Osteocyte (in vitro differentiated cells): ENCODE measurements around the gene ZER1. TPM values are rescaled to one million over a fixed set of nuclear protein-coding genes. Genes with fewer than 3 reads are reported as not detected.

Source experiments
- DNase-seq: peaks from one replicate; pipeline ENCODE4 v3.0.0; 2021; ENCODE audit warnings: mixed read lengths; ENCODE audit not compliant: unreplicated experiment; ENCODE audit errors: extremely low spot score
- H3K27ac Mint-ChIP-seq: one replicate; pipeline ENCODE4 v1.8.0; 2021; ENCODE audit warnings: mild to moderate bottlenecking, mixed read lengths; ENCODE audit not compliant: unreplicated experiment
- H3K27me3 Mint-ChIP-seq: one replicate; pipeline ENCODE4 v1.8.0; 2021; ENCODE audit warnings: mixed read lengths; ENCODE audit not compliant: unreplicated experiment
- H3K36me3 Mint-ChIP-seq: one replicate; pipeline ENCODE4 v1.8.0; 2021; ENCODE audit warnings: mixed read lengths; ENCODE audit not compliant: unreplicated experiment
- H3K4me1 Mint-ChIP-seq: one replicate; pipeline ENCODE4 v1.8.0; 2021; ENCODE audit warnings: mixed read lengths; ENCODE audit not compliant: unreplicated experiment
- H3K4me3 Mint-ChIP-seq: one replicate; pipeline ENCODE4 v1.8.0; 2021; ENCODE audit warnings: mild to moderate bottlenecking, moderate library complexity, mixed read lengths; ENCODE audit not compliant: unreplicated experiment
- H3K9me3 Mint-ChIP-seq: one replicate; pipeline ENCODE4 v1.8.0; 2021; ENCODE audit warnings: mixed read lengths; ENCODE audit not compliant: unreplicated experiment
- total RNA-seq: library from RNA; stranded (reverse); gene quantifications from 2 replicates; pipeline ENCODE4 v1.2.1, GENCODE V29; 2021
- TF ChIP-seq, protein P1 (sequence below): fragments of 200-600 bp; sonication (generic); IDR thresholded peaks from 2 replicates; pipeline ENCODE4 v1.5.0; 2021; ENCODE audit warnings: antibody characterized with exemption, mild to moderate bottlenecking, moderate library complexity

Gene ZER1
- total RNA-seq, 1 donor from 2014 or later = 61.9 TPM

DNA sequence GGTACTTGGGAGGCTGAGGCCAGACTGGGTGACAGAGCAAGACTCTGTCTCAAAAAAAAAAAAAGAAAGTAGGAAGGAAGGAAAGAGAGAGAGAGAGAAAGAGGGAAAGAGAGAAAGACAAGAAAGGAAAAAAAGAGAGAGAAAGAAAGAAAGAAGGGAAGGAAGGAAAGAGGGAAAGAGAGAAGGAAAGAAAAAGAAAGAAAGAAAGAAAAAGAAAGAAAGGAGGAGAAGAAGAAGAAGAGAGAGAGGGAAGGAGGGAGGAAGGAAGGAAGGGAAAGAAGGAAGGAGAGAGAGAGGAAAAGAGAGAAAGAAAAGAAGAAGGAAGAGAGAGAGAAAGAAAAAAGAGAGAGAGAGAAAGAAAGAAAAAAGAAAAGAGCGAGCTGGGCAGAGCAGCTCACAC lies 3.1 kb upstream of the ZER1 start:
- TF ChIP-seq, protein P1, sequence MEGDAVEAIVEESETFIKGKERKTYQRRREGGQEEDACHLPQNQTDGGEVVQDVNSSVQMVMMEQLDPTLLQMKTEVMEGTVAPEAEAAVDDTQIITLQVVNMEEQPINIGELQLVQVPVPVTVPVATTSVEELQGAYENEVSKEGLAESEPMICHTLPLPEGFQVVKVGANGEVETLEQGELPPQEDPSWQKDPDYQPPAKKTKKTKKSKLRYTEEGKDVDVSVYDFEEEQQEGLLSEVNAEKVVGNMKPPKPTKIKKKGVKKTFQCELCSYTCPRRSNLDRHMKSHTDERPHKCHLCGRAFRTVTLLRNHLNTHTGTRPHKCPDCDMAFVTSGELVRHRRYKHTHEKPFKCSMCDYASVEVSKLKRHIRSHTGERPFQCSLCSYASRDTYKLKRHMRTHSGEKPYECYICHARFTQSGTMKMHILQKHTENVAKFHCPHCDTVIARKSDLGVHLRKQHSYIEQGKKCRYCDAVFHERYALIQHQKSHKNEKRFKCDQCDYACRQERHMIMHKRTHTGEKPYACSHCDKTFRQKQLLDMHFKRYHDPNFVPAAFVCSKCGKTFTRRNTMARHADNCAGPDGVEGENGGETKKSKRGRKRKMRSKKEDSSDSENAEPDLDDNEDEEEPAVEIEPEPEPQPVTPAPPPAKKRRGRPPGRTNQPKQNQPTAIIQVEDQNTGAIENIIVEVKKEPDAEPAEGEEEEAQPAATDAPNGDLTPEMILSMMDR = no peak
- H3K27ac Mint-ChIP-seq = no peak overlapping the region
- H3K27me3 Mint-ChIP-seq = no peaks in the 10 kb centered on the region
- peaks cover 19% of the 10 kb centered on the region for H3K4me1 Mint-ChIP-seq
- no peak for DNase-seq
- H3K36me3 Mint-ChIP-seq = peaks cover 2% of the 10 kb centered on the region
- H3K9me3 Mint-ChIP-seq = no peaks in the 10 kb centered on the region
- no peak overlapping the region for H3K4me3 Mint-ChIP-seq

DNA sequence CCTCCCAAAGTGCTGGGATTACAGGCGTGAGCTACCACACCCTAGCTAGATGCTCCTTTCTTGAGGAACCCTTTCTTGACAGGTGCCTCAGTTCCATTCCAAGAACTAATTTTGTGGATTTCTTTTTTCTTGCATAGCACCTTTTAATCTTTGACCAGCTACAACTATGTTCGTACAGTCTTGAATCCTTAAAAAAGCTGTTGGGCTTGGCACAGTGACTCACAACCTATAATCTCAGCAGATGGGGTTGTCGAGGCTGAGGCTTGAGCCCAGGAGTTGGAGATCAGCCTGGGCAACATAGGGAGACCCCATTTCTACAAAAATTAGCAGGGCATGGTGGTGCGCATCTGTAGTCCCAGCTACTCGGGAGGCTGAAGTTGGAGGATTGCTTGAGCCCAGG lies 1.3 kb upstream of the ZER1 start:
- Mint-ChIP-seq H3K4me1 (peaks cover 25% of the 10 kb centered on the region), H3K4me3 (no peak overlapping the region), H3K27me3 (no peaks in the 10 kb centered on the region), H3K9me3 (no peaks in the 10 kb centered on the region), H3K36me3 (peaks cover 2% of the 10 kb centered on the region), H3K27ac (no peak overlapping the region)
- no peak for DNase-seq
- TF ChIP-seq, protein P1 = no peak

GRCh38 chr9:128771094-128771721 lies 519 bp downstream of the ZER1 start:
- H3K27ac Mint-ChIP-seq = peak overlapping the region; percentile 94
- no peak for DNase-seq
- H3K4me1 Mint-ChIP-seq = peaks cover 25% of the 10 kb centered on the region
- H3K36me3 Mint-ChIP-seq = peaks cover 6% of the 10 kb centered on the region
- H3K9me3 Mint-ChIP-seq = no peaks in the 10 kb centered on the region
- H3K4me3 Mint-ChIP-seq = peak overlapping the region; percentile 96
- H3K27me3 Mint-ChIP-seq = no peaks in the 10 kb centered on the region
- TF ChIP-seq, protein P1 = no peak

GRCh38 chr9:128770286-128771030 lies 1.3 kb downstream of the ZER1 start:
- Mint-ChIP-seq H3K27ac (peak overlapping the region; percentile 94), H3K27me3 (no peaks in the 10 kb centered on the region), H3K9me3 (no peaks in the 10 kb centered on the region), H3K4me1 (peaks cover 25% of the 10 kb centered on the region), H3K36me3 (peaks cover 6% of the 10 kb centered on the region), H3K4me3 (peak overlapping the region; percentile 96)
- TF ChIP-seq, protein P1 = no peak
- no peak for DNase-seq

DNA sequence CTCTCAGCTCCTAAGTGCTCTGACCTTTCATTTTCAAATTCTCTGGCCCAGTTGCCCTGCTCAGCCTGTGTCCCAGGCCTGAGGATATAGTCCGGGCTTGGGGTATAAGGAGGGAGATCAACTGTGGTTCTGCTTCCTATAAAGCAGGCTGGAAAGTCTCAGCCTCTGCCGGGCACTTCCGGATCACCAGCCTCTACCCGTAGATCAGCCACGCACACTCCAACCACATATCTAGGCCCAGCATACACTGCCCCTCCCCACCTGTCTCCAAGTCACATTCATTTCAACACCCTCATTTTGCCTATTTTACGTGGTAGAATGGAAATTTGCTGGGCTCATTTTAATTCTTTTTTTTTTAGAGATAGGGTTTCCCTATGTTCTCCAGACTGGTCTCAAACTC lies 3.1 kb downstream of the ZER1 start:
- Mint-ChIP-seq H3K27ac (no peak overlapping the region), H3K9me3 (no peaks in the 10 kb centered on the region), H3K27me3 (no peaks in the 10 kb centered on the region), H3K4me3 (no peak overlapping the region), H3K4me1 (peaks cover 25% of the 10 kb centered on the region), H3K36me3 (peaks cover 8% of the 10 kb centered on the region)
- DNase-seq = no peak
- TF ChIP-seq, protein P1 = no peak
